K562 (cell line): ENCODE results near the gene KHDRBS2. TPM values are rescaled to one million over a fixed set of nuclear protein-coding genes. Genes with fewer than 3 reads are reported as not detected.

ENCODE experiments used
- ATAC-seq: fragments of 200-7000 bp; cut with Tn5 transposase; 3 replicates; pipeline ENCODE4 v1.9.1; 2020; ENCODE audit warnings: moderate library complexity
- BruUV-seq: library from RNA; stranded (reverse); fragments of 400-500 nt; replicated peaks from 2 replicates; lab custom pipeline; 2021; lab: Mats Ljungman, UMichigan
- CTCF ChIA-PET: fragments of 300-600 bp; formaldehyde crosslinking; extraction: SDS; loops from one replicate; lab custom pipeline; 2021; ENCODE audit warnings: low intra/inter-chr PET ratio; lab: Yijun Ruan, JAX
- POLR2A ChIA-PET: fragments of 300-600, 350-650 bp; sonication (Branson Sonifier 250); formaldehyde crosslinking; extraction: SDS; loops from one replicate; lab custom pipeline; 2021; ENCODE audit warnings: antibody characterized with exemption, inconsistent platforms; lab: Yijun Ruan, JAX
- DNase-seq, 4 experiments: peaks; one replicate each; pipeline versions ENCODE4 v3.0.0 to v3.0.0-alpha.2; 2011 to 2018; ENCODE audit warnings: low spot score in 3 of 4, mixed read lengths in 3 of 4; ENCODE audit errors: extremely low read depth in 1 of 4
- FAIRE-seq: peaks from 2 replicates; lab custom pipeline; 2011; peaks lifted over from hg19 to GRCh38; lab: Jason Lieb, UNC
- H2AFZ ChIP-seq: 2 replicates; pipeline ENCODE4 v1.6.0; 2011; ENCODE audit warnings: low read depth, low read length, control low read depth, inconsistent platforms
- H3K27ac ChIP-seq: fragments of 200-600 bp; 3 replicates; pipeline ENCODE4 v1.8.0; 2011; ENCODE audit warnings: low read depth, mild to moderate bottlenecking, control low read depth, inconsistent platforms, low read length, moderate library complexity, mixed read lengths; ENCODE audit errors: extremely low read depth
- H3K27me3 ChIP-seq, 2 experiments: fragments of 300-600 bp in 1 of 2; 2 replicates in 1 of 2; 3 replicates in 1 of 2; pipeline versions ENCODE4 v1.6.0 to v1.8.0; 2011; ENCODE audit warnings: inconsistent platforms in 2 of 2, low read length in 2 of 2, mild to moderate bottlenecking in 1 of 2, mixed read lengths in 1 of 2, moderate library complexity in 1 of 2; ENCODE audit not compliant: control insufficient read depth in 2 of 2, insufficient read depth in 2 of 2
- H3K36me3 ChIP-seq: fragments of 300-600 bp; 3 replicates; pipeline ENCODE4 v1.8.0; 2011; ENCODE audit warnings: mild to moderate bottlenecking, low read length, inconsistent platforms; ENCODE audit not compliant: control insufficient read depth, insufficient read depth
- H3K4me1 ChIP-seq, 2 experiments: fragments of 200-600 bp in 1 of 2; replicated peaks in 1 of 2; 2 replicates in 1 of 2; 3 replicates in 1 of 2; pipeline versions ENCODE4 v1.5.1 to v1.8.0; 2011; ENCODE audit warnings: inconsistent platforms in 2 of 2, low read length in 2 of 2, mild to moderate bottlenecking in 1 of 2, mixed read lengths in 1 of 2, moderate library complexity in 1 of 2; ENCODE audit not compliant: control insufficient read depth in 2 of 2, insufficient read depth in 2 of 2
- H3K4me2 ChIP-seq: 2 replicates; pipeline ENCODE4 v1.6.1; 2011; ENCODE audit warnings: low read length, control low read depth, inconsistent platforms, mixed read lengths; ENCODE audit not compliant: insufficient read depth
- H3K4me3 ChIP-seq: fragments of 200-600 bp; sonication (generic), shearing (Covaris generic); 2 replicates; pipeline ENCODE4 v1.5.1; 2016; ENCODE audit warnings: control low read depth, inconsistent platforms
- H3K79me2 ChIP-seq: fragments of 200-600 bp; 3 replicates; pipeline ENCODE4 v1.8.0; 2011; ENCODE audit warnings: low read length, inconsistent platforms; ENCODE audit not compliant: control insufficient read depth, insufficient read depth
- H3K9ac ChIP-seq, 2 experiments: 2 replicates each; pipeline versions ENCODE4 v1.6.0 to v1.6.1; 2011; ENCODE audit warnings: low read depth in 2 of 2, low read length in 2 of 2, control low read depth in 1 of 2, inconsistent platforms in 1 of 2, mild to moderate bottlenecking in 1 of 2, mixed read lengths in 1 of 2; ENCODE audit not compliant: insufficient read depth in 1 of 2
- H3K9me1 ChIP-seq: one replicate; pipeline ENCODE4 v1.6.0; 2011; ENCODE audit warnings: inconsistent platforms, mild to moderate bottlenecking, low read length, moderate library complexity; ENCODE audit not compliant: control insufficient read depth, insufficient read depth
- H3K9me3 ChIP-seq: replicated peaks from 2 replicates; pipeline ENCODE4 v1.5.1; 2011; ENCODE audit warnings: low read depth, low read length, inconsistent platforms; ENCODE audit not compliant: control insufficient read depth, insufficient read depth
- H4K20me1 ChIP-seq: replicated peaks from 2 replicates; pipeline ENCODE4 v1.6.1; 2011; ENCODE audit warnings: low read length, inconsistent platforms, mixed read lengths; ENCODE audit not compliant: control insufficient read depth, insufficient read depth
- MTF1 ChIP-seq: fragments of 250-450 bp; sonication (Bioruptor Pico); IDR thresholded peaks from 2 replicates; pipeline ENCODE4 v1.9.0; 2021; ENCODE audit warnings: moderate library complexity, mild to moderate bottlenecking, inconsistent platforms, borderline replicate concordance
- POLR2H ChIP-seq: IDR thresholded peaks from 2 replicates; pipeline ENCODE4 v1.6.1; 2016; ENCODE audit warnings: missing genetic modification characterization, low read depth, mild to moderate bottlenecking, control low read depth, missing compliant biosample characterization, moderate library complexity
- REST ChIP-seq, 2 experiments: fragments of 450-650 bp; formaldehyde crosslinking in 1 of 2; IDR thresholded peaks; 2 replicates each; pipeline versions ENCODE4 v1.4.0 to v1.6.1; 2014 to 2020; ENCODE audit warnings: mild to moderate bottlenecking in 2 of 2, borderline replicate concordance in 1 of 2, low read depth in 1 of 2
- TAF15 ChIP-seq: fragments of 200-400 bp; formaldehyde crosslinking; IDR thresholded peaks from 2 replicates; pipeline ENCODE4 v1.6.1; 2017; ENCODE audit warnings: mild to moderate bottlenecking, low read depth, low read length, moderate library complexity
- TGIF2 ChIP-seq: sonication (generic); formaldehyde crosslinking; IDR thresholded peaks from 2 replicates; pipeline ENCODE4 v1.8.1; 2022; ENCODE audit warnings: mild to moderate bottlenecking, missing genetic modification reagents, moderate library complexity
- THAP7 ChIP-seq: fragments of 250-450 bp; sonication (Bioruptor Pico); IDR thresholded peaks from 2 replicates; pipeline ENCODE4 v1.5.0; 2021
- ZFP91 ChIP-seq: sonication (generic); formaldehyde crosslinking; IDR thresholded peaks from 2 replicates; pipeline ENCODE4 v1.8.0; 2022; ENCODE audit warnings: mild to moderate bottlenecking, missing genetic modification reagents
- ZNF436 ChIP-seq: fragments of 250-450, 450-650 bp; sonication (Bioruptor Pico); formaldehyde crosslinking; IDR thresholded peaks from 2 replicates; pipeline ENCODE4 v1.7.0; 2020; ENCODE audit warnings: mild to moderate bottlenecking
- ZNF449 ChIP-seq: fragments of 250-450 bp; sonication (Bioruptor Pico); IDR thresholded peaks from 2 replicates; pipeline ENCODE4 v1.8.0; 2022; ENCODE audit warnings: moderate library complexity, mild to moderate bottlenecking, inconsistent platforms
- ZNF75A ChIP-seq: fragments of 450-650 bp; formaldehyde crosslinking; IDR thresholded peaks from 2 replicates; pipeline ENCODE4 v1.4.0; 2020; ENCODE audit warnings: mild to moderate bottlenecking
- WGBS: fragments of 100-300 bp; shearing (Covaris generic); methylation state at CpG from one replicate; pipeline ENCODE4 v1.1.6; 2016; ENCODE audit warnings: low coverage, mixed read lengths; ENCODE audit not compliant: insufficient coverage; ENCODE audit errors: missing lambda C conversion rate; 5-methylcytosine and 5-hydroxymethylcytosine counted together
- in situ Hi-C: fragments of 300-500 bp; cut with MboI; formaldehyde crosslinking; loops from 4 replicates; pipeline ENCODE4 v1.15.0; 2018; ENCODE audit warnings: inconsistent platforms, mixed read lengths
- intact Hi-C: fragments of 100-400 bp; cut with micrococcal nuclease; formaldehyde crosslinking; loops from 2 replicates; pipeline ENCODE4 v1.14.2; 2022
- polyA plus RNA-seq, 8 experiments: library from polyadenylated mRNA; depleted of rRNA in 4 of 8; stranded (reverse) in 5 of 8; unstranded in 3 of 8; fragments of >200 nt; fragmentation: Nextera tagmentation in 2 of 8; fragmentation: Illumina TruSeq in 1 of 8; extraction: Ambion mirVana in 2 of 8; extraction: Trizol in 1 of 8; gene quantifications; 2 replicates each; pipeline versions ENCODE4 v1.2.1 to v1.2.3, GENCODE V29; 2011 to 2014; ENCODE audit warnings: inconsistent platforms in 1 of 8, missing spikeins in 1 of 8
- total RNA-seq, 7 experiments: library from RNA; depleted of rRNA in 6 of 7; stranded (reverse); fragments of >200 nt in 6 of 7; fragmentation: Illumina TruSeq in 2 of 7; extraction: Trizol in 2 of 7; gene quantifications; 2 replicates each; pipeline versions ENCODE4 v1.2.1 to v1.2.3, GENCODE V29; 2011 to 2021; ENCODE audit warnings: low replicate concordance in 1 of 7

Gene KHDRBS2
- total and polyA plus RNA-seq, 9 of the 15 experiments (the other 6 are each of a cell fraction or from before 2014, with no cell fraction given), result not detected

- H3K27ac ChIP-seq, result no peak overlapping the region
- in situ Hi-C loops, result no loop called here
- intact Hi-C loops, result no loop called here
- H3K9ac ChIP-seq, result no peak overlapping the region
- DNase-seq (no peak), FAIRE-seq (no peak), ATAC-seq (no peak)
- H3K4me1 ChIP-seq, result no peaks in the 10 kb centered on the region
- no peak overlapping the region for H3K4me2 ChIP-seq
- H2AFZ ChIP-seq, result no peak overlapping the region
- POLR2A ChIA-PET, result no interaction called here
- H3K9me3 ChIP-seq, result no peaks in the 10 kb centered on the region
- CTCF ChIA-PET, result no interaction called here
- H3K36me3 ChIP-seq, result no peaks in the 10 kb centered on the region
- no TSS peak for BruUV-seq
- TF ChIP-seq TAF15, result no peak
- TF ChIP-seq POLR2H, result no peak
- TF ChIP-seq TGIF2 (CRISPR knock-in tag), result no peak
- TF ChIP-seq ZFP91, result no peak
- no peak for TF ChIP-seq REST (IDR thresholded peaks at IDR 0.05; ENCODE audit: borderline replicate concordance)
- TF ChIP-seq REST (CRISPR knock-in tag; IDR thresholded peaks at IDR 0.05; ENCODE audit: low read depth), result no peak
- no peak for TF ChIP-seq ZNF436
- TF ChIP-seq THAP7 (CRISPR knock-in tag), result no peak
- TF ChIP-seq ZNF449, result no peak
- TF ChIP-seq MTF1 (CRISPR knock-in tag), result no peak
- TF ChIP-seq ZNF75A (CRISPR knock-in tag), result no peak
- no peak overlapping the region for H3K4me3 ChIP-seq
- no peaks in the 10 kb centered on the region for H3K79me2 ChIP-seq
- WGBS, result 0% methylated on average over 6 of the region's 6 CpGs
- H3K27me3 ChIP-seq, result no peaks in the 10 kb centered on the region
- H4K20me1 ChIP-seq, result no peaks in the 10 kb centered on the region
- no peaks in the 10 kb centered on the region for H3K9me1 ChIP-seq
Measured at GRCh38 chr6:62013719-62014118, 272.3 kb downstream of the KHDRBS2 start.
